GM12878 (cell line): ENCODE measurements around the gene DFFB. TPM values are rescaled to one million over a fixed set of nuclear protein-coding genes. Genes with fewer than 3 reads are reported as not detected.

Experiments used
- ATAC-seq: fragments of 200-7000 bp; cut with Tn5 transposase; 3 replicates; pipeline ENCODE4 v1.9.1; 2020; ENCODE audit warnings: mild to moderate bottlenecking, moderate library complexity
- BruUV-seq: library from RNA; stranded (reverse); fragments of 400-500 nt; replicated peaks from 2 replicates; lab custom pipeline; 2021; lab: Mats Ljungman, UMichigan
- CTCF ChIA-PET: fragments of 300-600 bp; sonication (Branson Sonifier 250); formaldehyde crosslinking; extraction: SDS; loops from one replicate; lab custom pipeline; 2021; ENCODE audit warnings: inconsistent platforms; lab: Yijun Ruan, JAX
- POLR2A ChIA-PET: fragments of 350-600 bp; formaldehyde crosslinking; extraction: SDS; loops from one replicate; lab custom pipeline; 2021; ENCODE audit warnings: inconsistent platforms; lab: Charles Lee
- RAD21 ChIA-PET: fragments of 300-600 bp; sonication (Branson Sonifier 250); formaldehyde crosslinking; loops from one replicate; lab custom pipeline; 2023; ENCODE audit warnings: antibody characterized with exemption; ENCODE audit not compliant: unreplicated experiment; lab: Charles Lee
- SMC1A ChIA-PET: fragments of 300-600 bp; sonication (Branson Sonifier 250); formaldehyde crosslinking; loops from one replicate; lab custom pipeline; 2023; ENCODE audit not compliant: unreplicated experiment, uncharacterized antibody; lab: Charles Lee
- DNase-seq: peaks from one replicate; pipeline ENCODE4 v3.0.0-alpha.2; 2011; ENCODE audit warnings: low read depth, low spot score
- FAIRE-seq: peaks from 3 replicates; lab custom pipeline; 2011; peaks lifted over from hg19 to GRCh38; lab: Jason Lieb, UNC
- H2AFZ ChIP-seq: 2 replicates; pipeline ENCODE4 v1.6.0; 2011; ENCODE audit warnings: low read depth, low read length, control low read depth; ENCODE audit not compliant: control insufficient read depth
- H3K27ac ChIP-seq: 2 replicates; pipeline ENCODE4 v1.5.1; 2011; ENCODE audit warnings: control low read depth; ENCODE audit not compliant: control insufficient read depth, insufficient read depth
- H3K27me3 ChIP-seq, 2 experiments: replicated peaks in 1 of 2; 2 replicates each; pipeline versions ENCODE4 v1.6.0 to v1.6.1; 2011; ENCODE audit warnings: low read length in 1 of 2; ENCODE audit not compliant: control insufficient read depth in 2 of 2, insufficient read depth in 2 of 2
- H3K36me3 ChIP-seq, 2 experiments: 2 replicates each; pipeline ENCODE4 v1.5.1; 2011; ENCODE audit warnings: low read length in 1 of 2; ENCODE audit not compliant: control insufficient read depth in 2 of 2, insufficient read depth in 2 of 2
- H3K4me1 ChIP-seq: 2 replicates; pipeline ENCODE4 v1.6.1; 2011; ENCODE audit warnings: mild to moderate bottlenecking, low read length, moderate library complexity, mixed read lengths; ENCODE audit not compliant: control insufficient read depth, insufficient read depth
- H3K4me2 ChIP-seq: 2 replicates; pipeline ENCODE4 v1.6.0; 2011; ENCODE audit warnings: control low read depth; ENCODE audit not compliant: control insufficient read depth, insufficient read depth
- H3K4me3 ChIP-seq: fragments of 200-600 bp; sonication (generic); 2 replicates; pipeline ENCODE4 v1.5.1; 2016
- H3K79me2 ChIP-seq: 2 replicates; pipeline ENCODE4 v1.6.0; 2011; ENCODE audit warnings: low read length; ENCODE audit not compliant: control insufficient read depth, insufficient read depth
- H3K9ac ChIP-seq: 2 replicates; pipeline ENCODE4 v1.8.0; 2011; ENCODE audit warnings: low read length, control low read depth, mixed read lengths; ENCODE audit not compliant: control insufficient read depth, insufficient read depth
- H3K9me3 ChIP-seq: replicated peaks from 3 replicates; pipeline ENCODE4 v1.5.1; 2011; ENCODE audit warnings: mild to moderate bottlenecking, low read length; ENCODE audit not compliant: control insufficient read depth, insufficient read depth
- H4K20me1 ChIP-seq: 2 replicates; pipeline ENCODE4 v1.6.0; 2011; ENCODE audit not compliant: control insufficient read depth, insufficient read depth
- BMI1 ChIP-seq: fragments of 450-650 bp; IDR thresholded peaks from 2 replicates; pipeline ENCODE4 v1.6.1; 2016; ENCODE audit warnings: mild to moderate bottlenecking, moderate library complexity, borderline replicate concordance
- EP300 ChIP-seq, 2 experiments: fragments of 150-350 bp in 1 of 2; IDR thresholded peaks; 2 replicates each; pipeline ENCODE4 v1.6.1; 2011 to 2012; ENCODE audit warnings: low read depth in 2 of 2, low read length in 2 of 2, borderline replicate concordance in 1 of 2, improper control_type of control experiment in 1 of 2, inconsistent platforms in 1 of 2; ENCODE audit not compliant: control insufficient read depth in 1 of 2
- FOS ChIP-seq: IDR thresholded peaks from 3 replicates; pipeline ENCODE4 v1.6.1; 2011; ENCODE audit warnings: borderline replicate concordance; ENCODE audit not compliant: insufficient read length; ENCODE audit errors: extremely low read depth
- FOXK2 ChIP-seq: fragments of 450-650 bp; IDR thresholded peaks from 2 replicates; pipeline ENCODE4 v1.6.1; 2017; ENCODE audit warnings: mild to moderate bottlenecking, moderate library complexity
- HDAC2 ChIP-seq: fragments of 200-600 bp; sonication (generic); IDR thresholded peaks from 2 replicates; pipeline ENCODE4 v1.6.1; 2017
- HDGF ChIP-seq: fragments of 450-650 bp; IDR thresholded peaks from 2 replicates; pipeline ENCODE4 v1.6.1; 2016; ENCODE audit warnings: antibody characterized with exemption
- HSF1 ChIP-seq: fragments of 150-350 bp; IDR thresholded peaks from 2 replicates; pipeline ENCODE4 v1.6.1; 2014; ENCODE audit warnings: mild to moderate bottlenecking, low read depth, low read length
- IKZF1 ChIP-seq: fragments of 450-650 bp; conservative IDR thresholded peaks from 2 replicates; pipeline ENCODE4 v1.6.1; 2017; ENCODE audit warnings: antibody characterized with exemption, mild to moderate bottlenecking
- MYC ChIP-seq: IDR thresholded peaks from 2 replicates; pipeline ENCODE4 v1.6.1; 2011; ENCODE audit warnings: mild to moderate bottlenecking, low read length, moderate library complexity, inconsistent platforms; ENCODE audit not compliant: insufficient read depth, insufficient replicate concordance, insufficient read length, severe bottlenecking
- NR2C2 ChIP-seq: IDR thresholded peaks from 2 replicates; pipeline ENCODE4 v1.6.1; 2011; ENCODE audit warnings: borderline replicate concordance, low read depth; ENCODE audit not compliant: control insufficient read depth, insufficient read length
- NR2F1 ChIP-seq: fragments of 450-650 bp; conservative IDR thresholded peaks from 2 replicates; pipeline ENCODE4 v1.6.1; 2017; ENCODE audit warnings: mild to moderate bottlenecking
- PML ChIP-seq: IDR thresholded peaks from 2 replicates; pipeline ENCODE4 v1.6.1; 2012; ENCODE audit warnings: low read length, inconsistent platforms
- POLR2AphosphoS2 ChIP-seq: IDR thresholded peaks from 2 replicates; pipeline ENCODE4 v1.6.1; 2011; ENCODE audit warnings: low read depth, mild to moderate bottlenecking, low read length, improper control_type of control experiment, moderate library complexity
- POLR2AphosphoS5 ChIP-seq: IDR thresholded peaks from 2 replicates; pipeline ENCODE4 v1.6.1; 2011; ENCODE audit warnings: mild to moderate bottlenecking, low read length, inconsistent platforms
- STAT3 ChIP-seq: IDR thresholded peaks from 2 replicates; pipeline ENCODE4 v1.6.1; 2011; ENCODE audit warnings: low read depth, low read length, improper control_type of control experiment
- TCF3 ChIP-seq: IDR thresholded peaks from 2 replicates; pipeline ENCODE4 v1.6.1; 2012; ENCODE audit warnings: low read depth, mild to moderate bottlenecking, low read length, borderline replicate concordance; ENCODE audit not compliant: insufficient read depth
- WGBS: methylation state at CpG from one replicate; pipeline ENCODE4 v1.1.6; 2016; ENCODE audit warnings: low lambda C conversion rate; ENCODE audit not compliant: insufficient replicate concordance, insufficient coverage; ENCODE audit errors: missing lambda C conversion rate; 5-methylcytosine and 5-hydroxymethylcytosine counted together
- in situ Hi-C: fragments of 300-500 bp; cut with MboI; formaldehyde crosslinking; loops from 9 replicates; pipeline ENCODE4 v1.14.3; 2018; ENCODE audit warnings: mixed read lengths
- intact Hi-C: fragments of 100-400 bp; cut with micrococcal nuclease; formaldehyde crosslinking; loops from one replicate; pipeline ENCODE4 v1.14.2; 2022; ENCODE audit not compliant: unreplicated experiment
- polyA plus RNA-seq, 11 experiments: library from polyadenylated mRNA; depleted of rRNA in 4 of 11; unstranded in 6 of 11; stranded (reverse) in 5 of 11; fragments of >200 nt; fragmentation: Nextera tagmentation in 4 of 11; fragmentation: Illumina TruSeq in 1 of 11; extraction: Ambion mirVana in 4 of 11; extraction: Trizol in 1 of 11; gene quantifications; 1 replicate in 1 of 11; 2 replicates in 10 of 11; pipeline versions ENCODE4 v1.2.1 to v1.2.3, GENCODE V29; 2011 to 2016; ENCODE audit warnings: inconsistent platforms in 2 of 11, missing spikeins in 2 of 11, low read depth in 1 of 11
- total RNA-seq, 4 experiments: library from RNA; depleted of rRNA in 3 of 4; stranded (reverse); fragments of >200 nt in 3 of 4; fragmentation: Illumina TruSeq in 1 of 4; extraction: Trizol in 1 of 4; gene quantifications; 2 replicates each; pipeline versions ENCODE4 v1.2.1 to v1.2.3, GENCODE V29; 2013 to 2021
- TF ChIP-seq, protein P1 (sequence below): fragments of 450-650 bp; IDR thresholded peaks from 2 replicates; pipeline ENCODE4 v1.6.1; 2016; ENCODE audit warnings: mild to moderate bottlenecking
- TF ChIP-seq, protein P2 (sequence below): fragments of 450-650 bp; IDR thresholded peaks from 2 replicates; pipeline ENCODE4 v1.6.1; 2017; ENCODE audit warnings: antibody characterized with exemption, mild to moderate bottlenecking, moderate library complexity

DFFB gene
- total and polyA plus RNA-seq, 10 of the 15 experiments (the other 5 are each of a cell fraction or from before 2014, with no cell fraction given), result 2.7 to 10.7 (median 6.5) TPM

DNA sequence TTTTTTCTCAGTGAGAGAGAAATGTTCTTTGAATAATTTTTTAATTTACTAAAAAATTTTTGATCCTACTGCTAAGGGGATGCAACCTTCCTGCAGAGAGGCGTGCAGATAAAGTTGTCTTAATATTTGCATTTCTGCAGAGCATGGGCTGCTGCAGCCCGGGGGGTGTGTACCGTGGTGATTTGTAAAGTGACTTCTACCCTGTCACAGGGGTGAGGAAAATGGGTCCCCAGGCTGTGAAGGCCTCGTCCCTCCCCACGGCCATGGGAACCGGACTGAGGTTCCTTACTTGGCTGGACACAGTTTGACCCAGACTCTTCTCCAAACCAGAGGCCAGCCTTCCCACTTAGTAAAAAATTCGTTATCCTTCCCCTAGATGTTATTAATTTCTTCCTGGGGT, 52.3 kb downstream of the DFFB start:
- Histone ChIP-seq H3K4me1 (no peaks in the 10 kb centered on the region), H3K27ac (no peak overlapping the region), H3K36me3 (no peaks in the 10 kb centered on the region), H3K27me3 (peaks cover 3 to 4% of the 10 kb centered on the region in 2 experiments; a peak in 3 of 4 replicates), H3K4me3 (no peak overlapping the region), H2AFZ (no peak overlapping the region), H4K20me1 (no peaks in the 10 kb centered on the region), H3K79me2 (no peaks in the 10 kb centered on the region), H3K9me3 (no peaks in the 10 kb centered on the region), H3K9ac (no peak overlapping the region), H3K4me2 (no peak overlapping the region)
- intact Hi-C loops (loop anchor here (2.0 to 5.0 kb wide), 3 partner anchors 743 to 1838 kb away; no protein-coding TSS in a partner anchor), in situ Hi-C loops (loop anchor here (5.0 to 10.0 kb wide), 2 partner anchors 913 to 1835 kb away; no protein-coding TSS in a partner anchor)
- RAD21 ChIA-PET, result no interaction called here
- DNase-seq (no peak), ATAC-seq (no peak), FAIRE-seq (no peak)
- CTCF ChIA-PET, result no interaction called here
- SMC1A ChIA-PET, result no interaction called here
- POLR2A ChIA-PET, result no interaction called here
- BruUV-seq, result no TSS peak
- TF ChIP-seq FOXK2, result no peak
- TF ChIP-seq EP300 (IDR thresholded peaks at IDR 0.05; ENCODE audit: borderline replicate concordance in 1 of 2, control insufficient read depth in 1 of 2, low read depth in 2 of 2, low read length in 2 of 2), result no peak
- no peak for TF ChIP-seq FOS
- TF ChIP-seq HSF1, result no peak
- TF ChIP-seq IKZF1, result no peak
- TF ChIP-seq HDAC2, result no peak
- no peak for TF ChIP-seq TCF3
- no peak for TF ChIP-seq NR2F1
- TF ChIP-seq, protein P1, sequence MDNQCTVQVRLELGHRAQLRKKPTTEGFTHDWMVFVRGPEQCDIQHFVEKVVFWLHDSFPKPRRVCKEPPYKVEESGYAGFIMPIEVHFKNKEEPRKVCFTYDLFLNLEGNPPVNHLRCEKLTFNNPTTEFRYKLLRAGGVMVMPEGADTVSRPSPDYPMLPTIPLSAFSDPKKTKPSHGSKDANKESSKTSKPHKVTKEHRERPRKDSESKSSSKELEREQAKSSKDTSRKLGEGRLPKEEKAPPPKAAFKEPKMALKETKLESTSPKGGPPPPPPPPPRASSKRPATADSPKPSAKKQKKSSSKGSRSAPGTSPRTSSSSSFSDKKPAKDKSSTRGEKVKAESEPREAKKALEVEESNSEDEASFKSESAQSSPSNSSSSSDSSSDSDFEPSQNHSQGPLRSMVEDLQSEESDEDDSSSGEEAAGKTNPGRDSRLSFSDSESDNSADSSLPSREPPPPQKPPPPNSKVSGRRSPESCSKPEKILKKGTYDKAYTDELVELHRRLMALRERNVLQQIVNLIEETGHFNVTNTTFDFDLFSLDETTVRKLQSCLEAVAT, result no peak
- no peak for TF ChIP-seq PML
- no peak for TF ChIP-seq POLR2AphosphoS2
- TF ChIP-seq MYC, result no peak
- no peak for TF ChIP-seq NR2C2
- no peak for TF ChIP-seq HDGF
- no peak for TF ChIP-seq STAT3
- TF ChIP-seq, protein P2, sequence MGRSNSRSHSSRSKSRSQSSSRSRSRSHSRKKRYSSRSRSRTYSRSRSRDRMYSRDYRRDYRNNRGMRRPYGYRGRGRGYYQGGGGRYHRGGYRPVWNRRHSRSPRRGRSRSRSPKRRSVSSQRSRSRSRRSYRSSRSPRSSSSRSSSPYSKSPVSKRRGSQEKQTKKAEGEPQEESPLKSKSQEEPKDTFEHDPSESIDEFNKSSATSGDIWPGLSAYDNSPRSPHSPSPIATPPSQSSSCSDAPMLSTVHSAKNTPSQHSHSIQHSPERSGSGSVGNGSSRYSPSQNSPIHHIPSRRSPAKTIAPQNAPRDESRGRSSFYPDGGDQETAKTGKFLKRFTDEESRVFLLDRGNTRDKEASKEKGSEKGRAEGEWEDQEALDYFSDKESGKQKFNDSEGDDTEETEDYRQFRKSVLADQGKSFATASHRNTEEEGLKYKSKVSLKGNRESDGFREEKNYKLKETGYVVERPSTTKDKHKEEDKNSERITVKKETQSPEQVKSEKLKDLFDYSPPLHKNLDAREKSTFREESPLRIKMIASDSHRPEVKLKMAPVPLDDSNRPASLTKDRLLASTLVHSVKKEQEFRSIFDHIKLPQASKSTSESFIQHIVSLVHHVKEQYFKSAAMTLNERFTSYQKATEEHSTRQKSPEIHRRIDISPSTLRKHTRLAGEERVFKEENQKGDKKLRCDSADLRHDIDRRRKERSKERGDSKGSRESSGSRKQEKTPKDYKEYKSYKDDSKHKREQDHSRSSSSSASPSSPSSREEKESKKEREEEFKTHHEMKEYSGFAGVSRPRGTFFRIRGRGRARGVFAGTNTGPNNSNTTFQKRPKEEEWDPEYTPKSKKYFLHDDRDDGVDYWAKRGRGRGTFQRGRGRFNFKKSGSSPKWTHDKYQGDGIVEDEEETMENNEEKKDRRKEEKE, result no peak
- TF ChIP-seq BMI1, result no peak
- TF ChIP-seq POLR2AphosphoS5, result no peak
- 0% methylated on average over 7 of the region's 7 CpGs for WGBS
